Mucosa of descending colon (tissue), 3 donors: ENCODE data around the gene SPARC. TPM values are rescaled to one million over a fixed set of nuclear protein-coding genes. Genes with fewer than 3 reads are reported as not detected.

Source experiments
- ATAC-seq: fragments of 200-7000 bp; cut with Tn5 transposase; one replicate; pipeline ENCODE4 v1.9.1; 2020; ENCODE audit warnings: mild to moderate bottlenecking, moderate library complexity
- DNase-seq, 3 donors: peaks; one replicate each; pipeline ENCODE4 v3.0.0-alpha.2; 2020
- H3K36me3 ChIP-seq: fragments of 200-600 bp; one replicate; pipeline ENCODE4 v1.8.0; 2021; ENCODE audit warnings: low read depth, mild to moderate bottlenecking
- H3K4me1 ChIP-seq: fragments of 200-600 bp; one replicate; pipeline ENCODE4 v1.8.0; 2021; ENCODE audit warnings: low read depth, mild to moderate bottlenecking
- H3K4me3 ChIP-seq: fragments of 200-600 bp; one replicate; pipeline ENCODE4 v1.8.0; 2021; ENCODE audit warnings: mild to moderate bottlenecking
- H3K9me3 ChIP-seq: fragments of 200-600 bp; one replicate; pipeline ENCODE4 v1.8.0; 2021; ENCODE audit warnings: mild to moderate bottlenecking
- intact Hi-C, 2 donors: fragments of 100-400 bp; cut with DNase I in 1 of 2; cut with micrococcal nuclease in 1 of 2; formaldehyde crosslinking; loops; one replicate each; pipeline versions ENCODE4 v1.11.0 to v1.11.1; 2022; cut with DNase I, micrococcal nuclease
- total RNA-seq, 3 donors: library from RNA; stranded (reverse); fragmentation: NEBNext Ultra II Directional in 2 of 3; extraction: Animal tissue kit (Norgen Biotek cat#: 25700) in 2 of 3; gene quantifications; one replicate each; pipeline versions ENCODE4 v1.2.1 to v1.2.4, GENCODE V29; 2021 to 2023
- TF ChIP-seq, protein P1 (sequence below): fragments of 200-600 bp; IDR thresholded peaks from one replicate; pipeline ENCODE4 v1.8.0; 2022; ENCODE audit warnings: antibody characterized with exemption, mild to moderate bottlenecking
- donor health status: DM: no; HTN: no; CAD: no; lungs with moderate emphysema.
- donor health status: DM: no; HTN: no; CAD: no.
- donor health status: DM: no; HTN: yes; CAD: no.

Gene SPARC
- total RNA-seq, 3 donors from 2014 or later: 78.0 to 410 (median 227) TPM

DNA sequence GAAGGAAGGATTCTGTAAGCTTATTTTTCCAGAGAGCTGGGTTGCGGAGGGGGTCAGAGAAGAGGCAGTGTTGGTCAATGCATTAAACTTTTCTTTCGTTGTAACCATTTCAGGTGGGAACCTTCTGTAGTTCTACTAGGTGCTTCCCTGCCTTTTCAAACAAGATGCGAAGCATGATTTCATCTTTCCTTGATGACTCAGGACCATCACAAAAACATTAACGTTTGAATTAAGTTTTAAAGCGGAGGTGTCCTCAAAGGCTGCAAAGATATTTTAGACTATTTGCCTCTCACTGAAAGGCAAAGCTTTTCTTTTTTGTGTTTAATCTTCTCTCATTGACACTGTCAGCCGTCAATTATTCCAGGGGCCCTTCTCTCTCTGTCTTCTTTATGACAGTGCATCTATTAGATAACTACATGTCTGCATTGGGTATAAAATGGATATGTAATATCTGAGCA lies 69.3 kb downstream of the SPARC start:
- DNase-seq (no peak), ATAC-seq (no peak)
- Histone ChIP-seq H3K4me3 (no peak overlapping the region), H3K4me1 (no peaks in the 10 kb centered on the region), H3K9me3 (no peaks in the 10 kb centered on the region), H3K36me3 (no peaks in the 10 kb centered on the region)
- TF ChIP-seq, protein P1, sequence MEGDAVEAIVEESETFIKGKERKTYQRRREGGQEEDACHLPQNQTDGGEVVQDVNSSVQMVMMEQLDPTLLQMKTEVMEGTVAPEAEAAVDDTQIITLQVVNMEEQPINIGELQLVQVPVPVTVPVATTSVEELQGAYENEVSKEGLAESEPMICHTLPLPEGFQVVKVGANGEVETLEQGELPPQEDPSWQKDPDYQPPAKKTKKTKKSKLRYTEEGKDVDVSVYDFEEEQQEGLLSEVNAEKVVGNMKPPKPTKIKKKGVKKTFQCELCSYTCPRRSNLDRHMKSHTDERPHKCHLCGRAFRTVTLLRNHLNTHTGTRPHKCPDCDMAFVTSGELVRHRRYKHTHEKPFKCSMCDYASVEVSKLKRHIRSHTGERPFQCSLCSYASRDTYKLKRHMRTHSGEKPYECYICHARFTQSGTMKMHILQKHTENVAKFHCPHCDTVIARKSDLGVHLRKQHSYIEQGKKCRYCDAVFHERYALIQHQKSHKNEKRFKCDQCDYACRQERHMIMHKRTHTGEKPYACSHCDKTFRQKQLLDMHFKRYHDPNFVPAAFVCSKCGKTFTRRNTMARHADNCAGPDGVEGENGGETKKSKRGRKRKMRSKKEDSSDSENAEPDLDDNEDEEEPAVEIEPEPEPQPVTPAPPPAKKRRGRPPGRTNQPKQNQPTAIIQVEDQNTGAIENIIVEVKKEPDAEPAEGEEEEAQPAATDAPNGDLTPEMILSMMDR: no peak
- intact Hi-C loops: no loop called here

DNA sequence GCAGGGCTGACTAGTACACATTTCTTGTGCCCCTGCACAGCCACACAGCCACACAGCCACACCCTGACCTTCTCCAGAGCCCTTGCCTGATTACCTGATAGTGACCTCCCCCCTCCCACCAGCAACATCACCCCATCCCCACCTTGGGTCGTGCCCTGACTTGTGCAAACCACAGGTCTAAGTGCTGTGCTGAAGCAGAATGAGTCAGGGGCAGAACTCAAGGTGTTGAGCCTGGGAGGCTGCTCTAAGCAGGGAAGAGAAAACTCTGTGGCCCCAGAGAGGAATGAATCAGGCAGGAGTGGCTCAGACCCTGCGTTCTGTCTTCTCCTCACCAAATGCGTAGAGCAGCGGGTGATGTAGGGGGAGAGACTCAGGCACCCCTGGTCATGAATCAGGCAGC lies 71.3 kb downstream of the SPARC start:
- intact Hi-C loops: no loop called here
- ATAC-seq (no peak), DNase-seq (no peak)

DNA sequence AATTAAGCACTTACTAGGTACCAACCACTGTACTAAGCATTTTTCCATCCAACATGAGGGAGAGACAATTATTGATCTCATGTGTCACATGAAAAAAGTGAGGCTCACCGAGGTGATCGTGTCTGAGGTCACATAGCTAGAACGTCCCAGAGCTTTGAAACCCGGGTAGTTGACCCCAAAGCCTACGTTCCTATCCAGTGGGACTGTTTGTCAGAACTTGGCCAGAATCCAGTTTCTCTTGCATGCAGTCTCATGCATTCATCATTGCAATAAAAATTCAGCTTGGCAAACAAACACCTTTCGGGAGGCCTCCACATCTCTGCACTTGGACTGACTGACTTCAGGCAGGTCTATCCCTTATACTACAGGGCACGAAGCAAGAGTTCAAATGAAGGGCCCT lies 72.2 kb downstream of the SPARC start:
- intact Hi-C loops: no loop called here
- DNase-seq (no peak), ATAC-seq (no peak)
- Histone ChIP-seq H3K4me1 (no peaks in the 10 kb centered on the region), H3K4me3 (no peak overlapping the region), H3K36me3 (no peaks in the 10 kb centered on the region), H3K9me3 (no peaks in the 10 kb centered on the region)
- TF ChIP-seq, protein P1: no peak

More for the DNA sequence above, 71.3 kb downstream of the SPARC start:
- H3K9me3 ChIP-seq: no peaks in the 10 kb centered on the region
- TF ChIP-seq, protein P1: no peak
- no peak overlapping the region for H3K4me3 ChIP-seq
- H3K4me1 ChIP-seq: no peaks in the 10 kb centered on the region
- H3K36me3 ChIP-seq: no peaks in the 10 kb centered on the region

DNA sequence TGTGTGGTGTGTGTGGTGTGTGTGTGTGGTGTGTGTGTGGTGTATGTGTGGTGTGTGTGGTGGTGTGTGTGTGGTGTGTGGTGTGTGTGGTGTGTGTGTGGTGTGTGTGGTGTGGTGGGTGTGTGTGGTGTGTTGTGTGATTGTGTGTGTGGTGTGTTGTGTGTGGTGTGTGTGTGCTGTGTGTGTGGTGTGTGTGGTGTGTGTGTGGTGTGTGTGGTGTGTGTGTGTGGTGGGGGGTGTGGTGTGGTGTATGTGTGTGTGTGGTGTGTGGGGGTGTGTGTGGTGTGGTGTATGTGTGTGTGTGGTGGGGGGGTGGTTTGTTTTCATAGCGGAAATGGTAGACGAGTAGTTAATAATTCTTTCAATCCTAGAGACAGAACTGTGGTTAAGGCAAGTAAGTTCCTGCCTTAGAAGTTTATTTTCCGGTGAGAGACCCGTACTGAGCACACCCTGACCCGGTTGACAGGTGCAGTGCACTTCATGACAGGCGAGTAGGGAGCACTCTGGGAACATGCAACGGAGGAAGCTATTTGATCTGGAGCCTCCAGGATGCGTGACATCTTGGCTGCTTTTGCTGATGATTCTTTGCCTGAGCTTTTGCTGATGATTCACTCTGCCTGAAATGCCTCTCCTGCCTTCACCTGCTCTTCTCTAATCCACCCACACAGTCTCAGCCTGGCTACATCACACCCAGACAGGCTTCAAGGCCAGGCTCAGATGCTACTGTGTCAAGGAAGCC lies 73.9 kb downstream of the SPARC start:
- Histone ChIP-seq H3K36me3 (no peaks in the 10 kb centered on the region), H3K9me3 (no peaks in the 10 kb centered on the region), H3K4me3 (no peak overlapping the region), H3K4me1 (no peaks in the 10 kb centered on the region)
- TF ChIP-seq, protein P1: no peak
- intact Hi-C loops: no loop called here
- ATAC-seq: peak; percentile 48
- no peak for DNase-seq

DNA sequence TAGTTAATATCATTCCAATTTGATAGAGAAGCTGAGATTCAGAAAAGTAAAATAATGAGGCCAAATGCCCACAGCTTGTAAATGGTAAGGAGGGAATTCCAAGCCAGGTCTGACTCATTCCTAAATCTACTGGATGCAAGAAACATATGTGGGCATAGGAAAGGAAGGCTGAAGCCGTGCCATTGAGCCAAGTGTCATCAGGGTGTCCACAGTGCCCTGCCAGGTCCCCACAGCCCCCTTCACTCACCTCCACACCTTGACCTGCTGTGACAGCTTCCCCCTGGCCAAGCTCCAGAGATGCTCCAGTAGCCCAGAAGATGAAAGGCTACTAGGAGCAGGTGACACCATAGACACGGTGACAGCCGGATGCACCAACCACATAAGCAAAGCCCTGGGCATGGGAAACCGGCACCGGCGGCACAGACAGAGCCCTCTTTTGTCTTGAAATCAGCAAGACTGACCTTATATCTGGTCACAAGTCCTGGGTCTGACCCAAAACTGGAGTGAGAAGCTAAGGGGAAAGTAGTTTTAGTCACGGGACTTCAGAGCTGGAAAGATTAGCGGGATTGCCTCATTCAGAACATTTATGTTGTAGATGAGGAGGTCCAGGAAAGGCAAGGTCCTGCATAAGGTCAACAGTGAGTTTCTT lies 75.5 kb downstream of the SPARC start:
- DNase-seq: no peak

More for the DNA sequence above, 75.5 kb downstream of the SPARC start:
- Histone ChIP-seq H3K36me3 (no peaks in the 10 kb centered on the region), H3K4me1 (no peaks in the 10 kb centered on the region), H3K4me3 (no peak overlapping the region), H3K9me3 (no peaks in the 10 kb centered on the region)
- intact Hi-C loops: no loop called here
- TF ChIP-seq, protein P1: no peak
- ATAC-seq: no peak

Other genes starting within 250 kb of the SPARC start
- gene SLC36A1, start 239.3 kb downstream of the SPARC start, total RNA-seq: 100 to 1,000 TPM in 1 of 3 donors, 10 to 100 TPM in 2; 38.1 to 105 (median 55.2) TPM
- not detected for gene FAT2, start 95.6 kb downstream of the SPARC start, total RNA-seq
- 10 to 100 TPM; 52.5 to 54.8 (median 53.6) TPM for gene ATOX1, start 71.7 kb upstream of the SPARC start, total RNA-seq
- 100 to 1,000 TPM; 121 to 132 (median 127) TPM for gene G3BP1, start 85.0 kb upstream of the SPARC start, total RNA-seq
- not detected for gene GLRA1, start 237.9 kb upstream of the SPARC start, total RNA-seq